ENCODE results near the gene ARHGAP1.

DNA sequence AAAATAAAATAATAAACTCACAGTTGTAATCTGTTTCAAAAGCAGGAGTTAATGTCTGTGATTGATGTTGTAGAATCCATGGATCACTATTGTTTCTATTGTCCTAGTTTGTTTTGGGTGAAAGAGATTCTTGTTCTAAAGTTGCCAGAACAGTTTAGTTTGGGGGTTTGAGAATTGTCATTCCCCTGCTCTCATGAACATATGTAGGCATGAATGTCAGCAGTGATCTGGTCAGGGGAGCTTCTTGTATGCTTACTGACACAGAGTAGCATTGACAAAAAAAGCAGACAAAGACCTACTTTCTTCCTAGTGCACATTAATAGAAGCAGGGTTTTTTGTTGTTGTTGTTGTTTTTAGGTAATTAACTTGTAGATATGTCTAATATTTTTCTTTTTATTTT lies 38.6 kb downstream of the ARHGAP1 start:
- TF ChIP-seq POLR2A (IDR thresholded peaks at IDR 0.05; ENCODE audit: low read depth, low read length) (no peak), POLR2AphosphoS5 (IDR thresholded peaks at IDR 0.05; ENCODE audit: low read depth, low read length) (no peak), TAF1 (IDR thresholded peaks at IDR 0.05; ENCODE audit: low read depth, low read length) (no peak), SPI1 (IDR thresholded peaks at IDR 0.05; ENCODE audit: low read depth, low read length) (no peak), PAX5 (IDR thresholded peaks at IDR 0.05; ENCODE audit: insufficient read depth, low read length, severe bottlenecking) (no peak), POU2F2 (IDR thresholded peaks at IDR 0.05; ENCODE audit: low read depth, low read length) (no peak)

Data from GM12891 (cell line).